Ovary (tissue), 9 donors: ENCODE results near the gene GLI3. TPM values are rescaled to one million over a fixed set of nuclear protein-coding genes. Genes with fewer than 3 reads are reported as not detected.
A peak's percentile ranks its signal among the peaks of the same experiment; 100 is the strongest.

Source experiments
- DNase-seq, 5 donors: peaks; one replicate each; pipeline ENCODE4 v3.0.0-alpha.2; 2019 to 2020
- H3K27ac ChIP-seq, 2 donors: fragments of 200-600 bp; one replicate each; pipeline versions ENCODE4 v1.5.1 to v1.8.0; 2019 to 2022
- H3K27me3 ChIP-seq: fragments of 200-600 bp; one replicate; pipeline ENCODE4 v1.8.0; 2022
- H3K36me3 ChIP-seq: fragments of 200-600 bp; sonication (generic); one replicate; pipeline ENCODE4 v1.5.1; 2019
- H3K4me1 ChIP-seq: one replicate; pipeline ENCODE4 v1.8.1; 2013; ENCODE audit warnings: mild to moderate bottlenecking, moderate library complexity; ENCODE audit not compliant: insufficient read depth
- H3K4me3 ChIP-seq: fragments of 200-600 bp; sonication (generic); one replicate; pipeline ENCODE4 v1.5.1; 2017
- H3K9me3 ChIP-seq, 2 donors: fragments of 200-600 bp in 1 of 2; sonication (generic) in 1 of 2; one replicate each; pipeline versions ENCODE4 v1.5.1 to v1.8.1; 2013 to 2019; ENCODE audit warnings: mild to moderate bottlenecking in 1 of 2, moderate library complexity in 1 of 2
- CTCF ChIP-seq, 3 donors: fragments of 450-650 bp in 2 of 3; fragments of 200-600 bp in 1 of 3; IDR thresholded peaks; one replicate each; pipeline versions ENCODE4 v1.5.1 to v1.8.0; 2016 to 2022; ENCODE audit warnings: antibody characterized with exemption in 3 of 3, mild to moderate bottlenecking in 1 of 3
- EP300 ChIP-seq: sonication (generic); formaldehyde crosslinking; IDR thresholded peaks from one replicate; pipeline ENCODE4 v1.6.1; 2017; ENCODE audit warnings: antibody characterized with exemption
- POLR2A ChIP-seq: fragments of 450-650 bp; IDR thresholded peaks from one replicate; pipeline ENCODE4 v1.6.1; 2017; ENCODE audit warnings: antibody characterized with exemption, mild to moderate bottlenecking, moderate library complexity
- WGBS, 3 donors: extraction: QIAGEN DNeasy Blood & Tissue Kit in 1 of 3; methylation state at CpG; one replicate each; pipeline versions ENCODE4 v1.1.5 to v1.1.7; 2013 to 2017; 5-methylcytosine and 5-hydroxymethylcytosine counted together
- intact Hi-C, 4 donors: fragments of 100-400 bp; cut with DNase I; formaldehyde crosslinking; loops; one replicate each; pipeline versions ENCODE4 v1.11.0 to v1.15.1; 2022 to 2023
- polyA plus RNA-seq, 2 donors: library from polyadenylated mRNA; stranded (reverse); fragments of 200-250 nt in 1 of 2; fragments of 350-450 nt in 1 of 2; fragmentation: Illumina TruSeq in 1 of 2; extraction: RNeasy Lipid Tissue Mini Kit (QIAGEN cat#74804) in 1 of 2; gene quantifications; one replicate each; pipeline ENCODE4 v1.2.3, GENCODE V29; 2013 to 2014
- total RNA-seq, 7 donors: library from RNA; depleted of rRNA in 2 of 7; stranded (reverse); fragments of >200 nt in 2 of 7; fragmentation: NEBNext Ultra II Directional in 3 of 7; extraction: Animal tissue kit (Norgen Biotek cat#: 25700) in 3 of 7; gene quantifications; one replicate each; pipeline versions ENCODE4 v1.1.0 to v1.2.4, GENCODE V29; 2016 to 2023
- donor health status: DM: no; HTN: no; CAD: no; lungs with moderate emphysema.
- donor health status: DM: no; HTN: no; CAD: no.
- donor health status: Bipolar disorder and iron deficiency.
- donor health status: DM: yes; HTN: yes; CAD: no.
- donor health status: DM: no; HTN: no; CAD: no.
- donor health status: DM: yes; HTN: yes; CAD: no.

GLI3 gene
- total and polyA plus RNA-seq, 9 donors = 9.5 to 67.1 (median 50.5) TPM

DNA sequence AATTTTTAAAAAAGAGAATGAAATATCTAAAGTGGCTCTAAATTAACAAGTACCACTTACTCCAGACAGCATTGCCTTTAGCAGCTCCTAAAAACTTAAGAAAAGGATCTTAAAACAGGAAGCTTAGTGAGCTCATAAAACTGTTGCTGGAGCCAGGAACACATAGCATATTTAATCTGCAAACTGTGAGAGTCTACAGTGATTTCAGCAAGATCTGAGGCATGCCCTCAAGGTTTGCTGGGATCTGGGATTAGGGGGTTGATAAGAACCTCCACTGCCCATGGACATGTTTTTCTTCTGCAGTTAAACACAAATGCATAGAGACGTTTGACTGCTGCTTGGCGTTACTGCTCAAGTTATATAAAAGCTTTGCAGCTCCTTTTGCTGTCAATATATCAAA lies 3.8 kb downstream of the GLI3 start:
- H3K4me1 ChIP-seq = peaks cover 4% of the 10 kb centered on the region
- H3K27ac ChIP-seq = no peak overlapping the region
- no peak for TF ChIP-seq EP300
- TF ChIP-seq POLR2A = no peak
- TF ChIP-seq CTCF (IDR thresholded peaks at IDR 0.05) = no peak
- no peak overlapping the region for H3K4me3 ChIP-seq
- no peak for DNase-seq
- no peaks in the 10 kb centered on the region for H3K36me3 ChIP-seq
- WGBS, 3 donors = 30 to 49% (median 35%) methylated on average over 2 of the region's 2 CpGs
- no peaks in the 10 kb centered on the region for H3K27me3 ChIP-seq
- no peaks in the 10 kb centered on the region for H3K9me3 ChIP-seq
- intact Hi-C loops = no loop called here

GRCh38 chr7:42232275-42232674 lies 4.7 kb downstream of the GLI3 start:
- Histone ChIP-seq H3K4me3 (no peak overlapping the region), H3K36me3 (no peaks in the 10 kb centered on the region), H3K27ac (no peak overlapping the region), H3K27me3 (no peaks in the 10 kb centered on the region), H3K4me1 (peaks cover 7% of the 10 kb centered on the region), H3K9me3 (no peaks in the 10 kb centered on the region)
- WGBS, 3 donors = 70 to 72% (median 70%) methylated on average over 4 of the region's 4 CpGs
- intact Hi-C loops = no loop called here
- no peak for DNase-seq
- TF ChIP-seq CTCF (IDR thresholded peaks at IDR 0.05) (no peak), EP300 (no peak), POLR2A (no peak)

- H3K4me3 ChIP-seq = no peak overlapping the region
- intact Hi-C loops = no loop called here
- no peak for DNase-seq
- no peaks in the 10 kb centered on the region for H3K9me3 ChIP-seq
- TF ChIP-seq POLR2A (no peak), EP300 (no peak), CTCF (IDR thresholded peaks at IDR 0.05) (no peak)
- no peaks in the 10 kb centered on the region for H3K27me3 ChIP-seq
- H3K4me1 ChIP-seq = peaks cover 7% of the 10 kb centered on the region
- WGBS, 3 donors = 68 to 88% (median 82%) methylated on average over 1 of the region's 1 CpG
- no peaks in the 10 kb centered on the region for H3K36me3 ChIP-seq
- H3K27ac ChIP-seq = no peak overlapping the region
These were observed 5.8 kb downstream of the GLI3 start for GRCh38 chr7:42231043-42231787.

- Histone ChIP-seq H3K27ac (no peak overlapping the region), H3K4me3 (peak overlapping the region; percentile 42), H3K9me3 (no peaks in the 10 kb centered on the region), H3K27me3 (no peaks in the 10 kb centered on the region), H3K4me1 (peaks cover 5% of the 10 kb centered on the region), H3K36me3 (no peaks in the 10 kb centered on the region)
- peak; percentile 27 to 61 (median 43) for DNase-seq
- TF ChIP-seq CTCF (IDR thresholded peaks at IDR 0.05) (no peak), POLR2A (no peak), EP300 (no peak)
- WGBS, 3 donors = 27 to 62% (median 42%) methylated on average over 49 to 51 of the region's 51 CpGs
- intact Hi-C loops = no loop called here
These were observed 8.9 kb downstream of the GLI3 start for GRCh38 chr7:42227936-42228591.
